ENCODE measurements around the gene COL15A1. TPM values are rescaled to one million over a fixed set of nuclear protein-coding genes. Genes with fewer than 3 reads are reported as not detected.

The COL15A1 gene
- total and polyA plus RNA-seq, 2 donors: 42.0 to 136 TPM

- Histone ChIP-seq H3K4me3 (ENCODE audit: low read depth, low read length) (peak overlapping the region; percentile 32), H3K4me1 (ENCODE audit: insufficient read depth) (no peaks in the 10 kb centered on the region), H3K27ac (ENCODE audit: low read depth) (peak overlapping the region; percentile 52), H3K36me3 (ENCODE audit: insufficient read depth) (no peaks in the 10 kb centered on the region)
- DNase-seq (ENCODE audit: extremely low spot score): no peak
- 52% methylated on average over 15 of the region's 15 CpGs for WGBS
These were observed 613 bp upstream of the COL15A1 start for GRCh38 chr9:98942906-98943681.

GRCh38 chr9:98944057-98944733 is 488 bp downstream of the COL15A1 start:
- Histone ChIP-seq H3K4me3 (ENCODE audit: low read depth, low read length) (peak overlapping the region; percentile 32), H3K36me3 (ENCODE audit: insufficient read depth) (no peaks in the 10 kb centered on the region), H3K4me1 (ENCODE audit: insufficient read depth) (no peaks in the 10 kb centered on the region), H3K27ac (ENCODE audit: low read depth) (no peak overlapping the region)
- no peak for DNase-seq (ENCODE audit: extremely low spot score)
- 2% methylated on average over 46 of the region's 46 CpGs for WGBS

DNA sequence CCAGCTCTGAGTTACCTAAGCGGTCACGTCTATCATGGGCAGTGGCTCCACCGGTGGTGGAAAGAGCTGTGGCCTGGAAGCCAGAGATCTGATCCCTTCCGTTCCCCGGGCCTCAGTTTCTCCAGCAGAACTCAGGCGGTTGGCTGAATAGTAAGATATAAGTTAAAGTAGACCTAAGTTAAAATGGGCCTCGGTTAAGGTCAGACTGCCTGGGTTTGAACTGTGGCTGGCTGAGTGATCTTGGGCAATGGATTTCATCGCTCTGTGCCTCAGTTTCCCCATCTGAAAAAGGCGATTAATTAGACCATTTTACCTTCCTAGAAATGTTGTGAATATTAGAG is 997 bp downstream of the COL15A1 start:
- no peak overlapping the region for H3K27ac ChIP-seq (ENCODE audit: low read depth)
- H3K4me1 ChIP-seq (ENCODE audit: insufficient read depth): no peaks in the 10 kb centered on the region
- 36% methylated on average over 9 of the region's 9 CpGs for WGBS
- no peak for DNase-seq (ENCODE audit: extremely low spot score)
- peak overlapping the region; percentile 32 for H3K4me3 ChIP-seq (ENCODE audit: low read depth, low read length)
- no peaks in the 10 kb centered on the region for H3K36me3 ChIP-seq (ENCODE audit: insufficient read depth)

- Histone ChIP-seq H3K27ac (ENCODE audit: low read depth) (no peak overlapping the region), H3K4me3 (ENCODE audit: low read depth, low read length) (no peak overlapping the region), H3K4me1 (ENCODE audit: insufficient read depth) (no peaks in the 10 kb centered on the region), H3K36me3 (ENCODE audit: insufficient read depth) (no peaks in the 10 kb centered on the region)
- no peak for DNase-seq (ENCODE audit: extremely low spot score)
These were observed 5.9 kb downstream of the COL15A1 start for GRCh38 chr9:98949565-98949964.

DNA sequence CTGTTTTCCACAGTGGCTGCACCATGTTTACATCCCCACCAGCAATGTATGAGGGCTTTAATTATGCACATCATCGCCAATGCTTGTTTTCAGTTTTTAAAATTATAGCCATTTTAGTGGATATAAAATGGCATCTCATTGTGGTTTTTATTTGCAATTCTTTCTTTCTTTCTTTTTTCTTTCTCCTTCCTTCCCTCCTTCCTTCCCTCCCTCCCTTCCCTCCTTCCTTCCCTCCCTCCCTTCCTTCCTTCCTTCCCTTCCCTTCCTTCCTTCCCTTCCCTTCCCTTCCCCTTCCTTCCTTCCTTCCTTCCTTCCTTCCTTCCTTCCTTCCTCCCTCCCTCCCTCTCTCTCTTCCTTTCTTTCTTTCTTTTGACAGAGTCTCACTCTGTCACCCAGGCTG is 6.6 kb downstream of the COL15A1 start:
- Histone ChIP-seq H3K27ac (ENCODE audit: low read depth) (no peak overlapping the region), H3K4me3 (ENCODE audit: low read depth, low read length) (no peak overlapping the region), H3K4me1 (ENCODE audit: insufficient read depth) (no peaks in the 10 kb centered on the region), H3K36me3 (ENCODE audit: insufficient read depth) (no peaks in the 10 kb centered on the region)
- 93% methylated on average over 1 of the region's 1 CpG for WGBS
- no peak for DNase-seq (ENCODE audit: extremely low spot score)

GRCh38 chr9:98951967-98952366 is 8.3 kb downstream of the COL15A1 start:
- Histone ChIP-seq H3K27ac (ENCODE audit: low read depth) (no peak overlapping the region), H3K4me3 (ENCODE audit: low read depth, low read length) (no peak overlapping the region)

DNA sequence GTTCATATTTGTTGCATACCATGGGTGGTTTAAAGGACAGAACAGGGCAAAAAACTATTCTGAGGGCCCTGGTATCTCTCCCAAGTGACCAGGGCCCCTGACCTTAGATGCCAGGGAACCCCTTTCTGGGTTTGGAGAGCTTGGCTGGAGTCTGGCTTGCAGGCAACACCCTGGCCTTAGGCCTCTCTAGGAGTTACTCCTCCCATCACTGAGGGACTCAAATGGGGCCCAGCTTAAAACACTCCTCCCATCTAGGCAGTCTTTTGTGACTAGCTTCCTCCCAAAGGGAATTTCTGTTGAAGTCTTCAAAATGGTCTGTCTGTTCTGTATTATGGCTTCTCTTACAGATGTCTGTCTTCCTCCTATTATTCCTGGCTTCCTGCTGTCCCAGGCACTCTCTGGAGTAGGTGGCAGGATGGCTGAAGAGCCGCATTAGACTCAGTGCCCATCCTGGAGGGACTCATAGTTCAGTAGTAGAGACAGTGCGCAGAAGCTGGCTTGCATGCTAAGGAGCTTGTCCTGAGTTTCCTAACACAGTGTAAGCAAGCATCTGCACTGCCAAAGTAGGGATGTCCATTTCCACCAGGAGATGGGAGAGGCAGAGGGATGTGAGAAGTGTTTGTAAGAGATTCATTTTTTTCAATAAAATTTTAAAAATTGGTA is 10.0 kb downstream of the COL15A1 start:
- Histone ChIP-seq H3K4me3 (ENCODE audit: low read depth, low read length) (no peak overlapping the region), H3K4me1 (ENCODE audit: insufficient read depth) (no peaks in the 10 kb centered on the region), H3K27ac (ENCODE audit: low read depth) (no peak overlapping the region), H3K36me3 (ENCODE audit: insufficient read depth) (no peaks in the 10 kb centered on the region)
- DNase-seq (ENCODE audit: extremely low spot score): no peak
- WGBS: 84% methylated on average over 2 of the region's 2 CpGs

More at GRCh38 chr9:98951967-98952366, 8.3 kb downstream of the COL15A1 start:
- no peaks in the 10 kb centered on the region for H3K36me3 ChIP-seq (ENCODE audit: insufficient read depth)
- no peaks in the 10 kb centered on the region for H3K4me1 ChIP-seq (ENCODE audit: insufficient read depth)
- WGBS: 93% methylated on average over 1 of the region's 1 CpG
- DNase-seq (ENCODE audit: extremely low spot score): no peak

GRCh38 chr9:98954244-98954610 is 10.5 kb downstream of the COL15A1 start:
- no peak overlapping the region for H3K4me3 ChIP-seq (ENCODE audit: low read depth, low read length)
- WGBS: 88% methylated on average over 2 of the region's 2 CpGs
- no peaks in the 10 kb centered on the region for H3K36me3 ChIP-seq (ENCODE audit: insufficient read depth)
- H3K27ac ChIP-seq (ENCODE audit: low read depth): no peak overlapping the region
- no peaks in the 10 kb centered on the region for H3K4me1 ChIP-seq (ENCODE audit: insufficient read depth)
- DNase-seq (ENCODE audit: extremely low spot score): no peak

DNA sequence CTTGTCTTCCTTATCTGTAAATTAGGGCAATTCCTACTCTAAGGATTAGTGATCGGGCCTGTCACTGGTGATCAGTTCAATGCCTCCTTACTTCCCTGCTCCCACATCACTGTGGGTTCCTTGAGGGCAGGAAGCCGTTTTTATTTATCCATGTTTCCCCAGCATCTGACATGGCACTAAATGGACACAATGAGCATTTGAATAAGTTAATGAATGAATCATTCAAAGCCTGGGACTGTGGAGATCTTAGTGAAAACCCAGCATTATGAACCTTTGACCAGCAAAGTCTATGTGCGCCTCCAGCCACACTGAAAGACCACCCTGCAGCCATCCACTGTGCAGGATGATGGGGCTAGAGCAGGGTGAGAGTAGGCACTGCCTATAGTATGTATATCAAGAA is 11.6 kb downstream of the COL15A1 start:
- Histone ChIP-seq H3K4me1 (ENCODE audit: insufficient read depth) (no peaks in the 10 kb centered on the region), H3K36me3 (ENCODE audit: insufficient read depth) (no peaks in the 10 kb centered on the region), H3K27ac (ENCODE audit: low read depth) (no peak overlapping the region), H3K4me3 (ENCODE audit: low read depth, low read length) (no peak overlapping the region)
- WGBS: 90% methylated on average over 3 of the region's 3 CpGs
- DNase-seq (ENCODE audit: extremely low spot score): no peak

DNA sequence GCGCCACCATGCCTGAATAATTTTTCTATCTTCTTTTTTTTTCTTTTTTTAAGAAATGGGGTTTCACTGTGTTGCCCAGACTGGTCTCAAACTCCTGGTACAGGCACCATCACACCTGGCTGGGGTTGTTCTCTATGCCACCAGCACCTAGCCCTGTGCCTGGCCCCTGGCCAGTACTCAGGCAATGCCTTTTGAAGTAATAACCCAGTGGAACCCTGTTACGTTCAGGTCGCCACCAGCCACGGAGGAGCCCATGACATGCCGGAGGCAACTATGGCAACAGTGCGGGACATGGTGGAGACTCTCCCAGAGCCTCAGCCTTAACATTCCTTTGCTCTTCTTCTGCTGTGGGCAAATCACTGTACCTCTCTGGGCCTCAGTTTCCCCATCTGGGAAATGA is 14.1 kb downstream of the COL15A1 start:
- Histone ChIP-seq H3K4me3 (ENCODE audit: low read depth, low read length) (no peak overlapping the region), H3K27ac (ENCODE audit: low read depth) (no peak overlapping the region), H3K36me3 (ENCODE audit: insufficient read depth) (no peaks in the 10 kb centered on the region), H3K4me1 (ENCODE audit: insufficient read depth) (no peaks in the 10 kb centered on the region)
- no peak for DNase-seq (ENCODE audit: extremely low spot score)
- 84% methylated on average over 6 of the region's 6 CpGs for WGBS

- Histone ChIP-seq H3K27ac (ENCODE audit: low read depth) (no peak overlapping the region), H3K4me3 (ENCODE audit: low read depth, low read length) (no peak overlapping the region), H3K4me1 (ENCODE audit: insufficient read depth) (no peaks in the 10 kb centered on the region), H3K36me3 (ENCODE audit: insufficient read depth) (no peaks in the 10 kb centered on the region)
- 30% methylated on average over 10 of the region's 10 CpGs for whole genome bisulfite sequencing
- DNase-seq (ENCODE audit: extremely low spot score): peak; percentile 54
These were observed 14.7 kb downstream of the COL15A1 start for GRCh38 chr9:98958271-98958984.

- no peak overlapping the region for H3K4me3 ChIP-seq (ENCODE audit: low read depth, low read length)
- no peaks in the 10 kb centered on the region for H3K4me1 ChIP-seq (ENCODE audit: insufficient read depth)
- H3K27ac ChIP-seq (ENCODE audit: low read depth): peak overlapping the region; percentile 6
- 89% methylated on average over 3 of the region's 3 CpGs for WGBS
- DNase-seq (ENCODE audit: extremely low spot score): no peak
- no peaks in the 10 kb centered on the region for H3K36me3 ChIP-seq (ENCODE audit: insufficient read depth)
These were observed 16.7 kb downstream of the COL15A1 start for GRCh38 chr9:98960409-98960808.

GRCh38 chr9:98961513-98962180 is 17.9 kb downstream of the COL15A1 start:
- 76% methylated on average over 16 of the region's 16 CpGs for whole genome bisulfite sequencing
- H3K4me1 ChIP-seq (ENCODE audit: insufficient read depth): no peaks in the 10 kb centered on the region

More at GRCh38 chr9:98961513-98962180, 17.9 kb downstream of the COL15A1 start:
- no peaks in the 10 kb centered on the region for H3K36me3 ChIP-seq (ENCODE audit: insufficient read depth)
- H3K4me3 ChIP-seq (ENCODE audit: low read depth, low read length): no peak overlapping the region
- no peak overlapping the region for H3K27ac ChIP-seq (ENCODE audit: low read depth)
- DNase-seq (ENCODE audit: extremely low spot score): no peak

Measured in urinary bladder (tissue), 4 donors.